Frontal cortex (tissue), 4 donors: ENCODE results near the gene BCL11B. TPM values are rescaled to one million over a fixed set of nuclear protein-coding genes. Genes with fewer than 3 reads are reported as not detected.

Source experiments
- DNase-seq, 2 donors: peaks; one replicate each; pipeline ENCODE4 v3.0.0; 2012; ENCODE audit warnings: low spot score in 2 of 2
- FAIRE-seq: peaks from 2 replicates; lab custom pipeline; 2012; peaks lifted over from hg19 to GRCh38; lab: Jason Lieb, UNC
- total RNA-seq: library from RNA; depleted of rRNA; stranded (reverse); fragments of >200 nt; gene quantifications from one replicate; pipeline ENCODE4 v1.2.3, GENCODE V29; 2014
- donor health status: control.
- donor health status: control.
- donor health status: control.

The BCL11B gene
- total RNA-seq, 1 donor from 2014 or later = 58.3 TPM

GRCh38 chr14:99270458-99271220 lies 1.4 kb downstream of the BCL11B start:
- FAIRE-seq = no peak
- DNase-seq = no peak

GRCh38 chr14:99268810-99269707 lies 2.9 kb downstream of the BCL11B start:
- FAIRE-seq (no peak), DNase-seq (no peak)

GRCh38 chr14:99267837-99268781 lies 3.9 kb downstream of the BCL11B start:
- FAIRE-seq = no peak
- no peak for DNase-seq

GRCh38 chr14:99267381-99267780 lies 4.6 kb downstream of the BCL11B start:
- FAIRE-seq (no peak), DNase-seq (no peak)

- DNase-seq = peak; percentile 69 to 74
- FAIRE-seq = peak; percentile 60
Observed at GRCh38 chr14:99266181-99267178, 5.5 kb downstream of the BCL11B start.

- DNase-seq (no peak), FAIRE-seq (no peak)
Observed at GRCh38 chr14:99265571-99265970, 6.4 kb downstream of the BCL11B start.

- DNase-seq (no peak), FAIRE-seq (no peak)
Observed at GRCh38 chr14:99264691-99265450, 7.1 kb downstream of the BCL11B start.

- FAIRE-seq (no peak), DNase-seq (no peak)
Observed at GRCh38 chr14:99263564-99264330, 8.2 kb downstream of the BCL11B start.

GRCh38 chr14:99262977-99263448 lies 9.0 kb downstream of the BCL11B start:
- FAIRE-seq (no peak), DNase-seq (no peak)

- no peak for DNase-seq
- FAIRE-seq = no peak
Observed at GRCh38 chr14:99261912-99262787, 9.8 kb downstream of the BCL11B start.

- FAIRE-seq (no peak), DNase-seq (no peak)
Observed at GRCh38 chr14:99260587-99261551, 11.1 kb downstream of the BCL11B start.

GRCh38 chr14:99260116-99260515 lies 11.9 kb downstream of the BCL11B start:
- FAIRE-seq = no peak
- no peak for DNase-seq

- FAIRE-seq (no peak), DNase-seq (no peak)
Observed at GRCh38 chr14:99258876-99259726, 12.9 kb downstream of the BCL11B start.

GRCh38 chr14:99258341-99258861 lies 13.6 kb downstream of the BCL11B start:
- no peak for FAIRE-seq
- DNase-seq = no peak
